H9 (cell line): ENCODE measurements around the gene STK25. TPM values are rescaled to one million over a fixed set of nuclear protein-coding genes. Genes with fewer than 3 reads are reported as not detected.

Experiments used
- DNase-seq: peaks from one replicate; pipeline ENCODE4 v3.0.0-alpha.2; 2017
- H2AFZ ChIP-seq: one replicate; pipeline ENCODE4 v1.6.1; 2013; ENCODE audit warnings: mild to moderate bottlenecking, low read length, control low read depth, moderate library complexity
- H2AK5ac ChIP-seq: 2 replicates; pipeline ENCODE4 v1.6.1; 2013; ENCODE audit warnings: low read length, control low read depth, mixed read lengths; ENCODE audit not compliant: insufficient read length
- H2BK120ac ChIP-seq: one replicate; pipeline ENCODE4 v1.6.1; 2013; ENCODE audit warnings: low read depth, mild to moderate bottlenecking, low read length, control low read depth, inconsistent platforms; ENCODE audit not compliant: poor library complexity, severe bottlenecking
- H2BK12ac ChIP-seq: 2 replicates; pipeline ENCODE4 v1.6.1; 2013; ENCODE audit warnings: low read length, control low read depth, mixed read lengths, low read depth; ENCODE audit not compliant: insufficient read length
- H2BK15ac ChIP-seq: 2 replicates; pipeline ENCODE4 v1.6.1; 2013; ENCODE audit warnings: low read depth, low read length, control low read depth
- H2BK20ac ChIP-seq: one replicate; pipeline ENCODE4 v1.6.1; 2013; ENCODE audit warnings: low read depth, mild to moderate bottlenecking, low read length, control low read depth, inconsistent platforms; ENCODE audit not compliant: poor library complexity, severe bottlenecking
- H2BK5ac ChIP-seq: 2 replicates; pipeline ENCODE4 v1.6.1; 2013; ENCODE audit warnings: low read length, control low read depth, mixed read lengths; ENCODE audit not compliant: insufficient read length
- H3K14ac ChIP-seq: 2 replicates; pipeline ENCODE4 v1.6.1; 2013; ENCODE audit warnings: low read length, control low read depth; ENCODE audit not compliant: insufficient read depth
- H3K18ac ChIP-seq: 2 replicates; pipeline ENCODE4 v1.6.1; 2013; ENCODE audit warnings: low read depth, mild to moderate bottlenecking, mixed read lengths, low read length, control low read depth; ENCODE audit not compliant: insufficient read length
- H3K23ac ChIP-seq: 2 replicates; pipeline ENCODE4 v1.6.1; 2013; ENCODE audit warnings: low read length, control low read depth, mixed read lengths, low read depth; ENCODE audit not compliant: insufficient read length
- H3K23me2 ChIP-seq: 2 replicates; pipeline ENCODE4 v1.6.1; 2013; ENCODE audit warnings: low read depth, mild to moderate bottlenecking, mixed read lengths, low read length, control low read depth; ENCODE audit not compliant: insufficient read length, poor library complexity, severe bottlenecking
- H3K27ac ChIP-seq: 2 replicates; pipeline ENCODE4 v1.5.1; 2013; ENCODE audit warnings: low read length, control low read depth, mixed read lengths, low read depth; ENCODE audit not compliant: insufficient read length
- H3K27me3 ChIP-seq: 2 replicates; pipeline ENCODE4 v1.6.1; 2013; ENCODE audit warnings: low read length, control low read depth, inconsistent platforms; ENCODE audit not compliant: insufficient read depth
- H3K4ac ChIP-seq: 2 replicates; pipeline ENCODE4 v1.6.1; 2013; ENCODE audit warnings: low read depth, mild to moderate bottlenecking, control low read depth, inconsistent platforms, low read length, moderate library complexity
- H3K4me1 ChIP-seq: 2 replicates; pipeline ENCODE4 v1.6.1; 2013; ENCODE audit warnings: low read length, control low read depth, inconsistent platforms; ENCODE audit not compliant: insufficient read depth
- H3K4me2 ChIP-seq: 2 replicates; pipeline ENCODE4 v1.6.1; 2013; ENCODE audit warnings: low read length, control low read depth, mixed read lengths; ENCODE audit not compliant: insufficient read length, insufficient read depth
- H3K56ac ChIP-seq: 2 replicates; pipeline ENCODE4 v1.6.1; 2013; ENCODE audit warnings: low read depth, mild to moderate bottlenecking, mixed read lengths, low read length, control low read depth; ENCODE audit not compliant: insufficient read length
- H3K79me1 ChIP-seq: 2 replicates; pipeline ENCODE4 v1.6.1; 2013; ENCODE audit warnings: low read depth, mild to moderate bottlenecking, moderate library complexity, low read length, control low read depth, inconsistent platforms; ENCODE audit not compliant: insufficient read depth, poor library complexity, severe bottlenecking
- H3K79me2 ChIP-seq: 2 replicates; pipeline ENCODE4 v1.6.1; 2013; ENCODE audit warnings: low read length, control low read depth, inconsistent platforms; ENCODE audit not compliant: insufficient read depth
- H3K9ac ChIP-seq: 2 replicates; pipeline ENCODE4 v1.6.1; 2013; ENCODE audit warnings: low read length, control low read depth, mixed read lengths; ENCODE audit not compliant: insufficient read length; ENCODE audit errors: extremely low read depth
- H3K9me3 ChIP-seq: one replicate; pipeline ENCODE4 v1.6.1; 2013; ENCODE audit warnings: low read depth, low read length, inconsistent platforms; ENCODE audit not compliant: control insufficient read depth
- H3T11ph ChIP-seq: one replicate; pipeline ENCODE4 v1.6.1; 2013; ENCODE audit warnings: mild to moderate bottlenecking, low read length, control low read depth, inconsistent platforms
- H4K20me1 ChIP-seq: one replicate; pipeline ENCODE4 v1.6.1; 2013; ENCODE audit not compliant: control insufficient read depth, insufficient read length, insufficient read depth
- H4K5ac ChIP-seq: 2 replicates; pipeline ENCODE4 v1.6.1; 2013; ENCODE audit warnings: low read depth, mild to moderate bottlenecking, mixed read lengths, low read length, control low read depth; ENCODE audit not compliant: insufficient read length
- H4K8ac ChIP-seq: replicated peaks from 2 replicates; pipeline ENCODE4 v1.6.1; 2013; ENCODE audit warnings: low read length, control low read depth, mixed read lengths, low read depth; ENCODE audit not compliant: insufficient read length
- H4K91ac ChIP-seq: 2 replicates; pipeline ENCODE4 v1.6.1; 2013; ENCODE audit warnings: low read depth, mild to moderate bottlenecking, moderate library complexity, mixed read lengths, low read length, control low read depth; ENCODE audit not compliant: insufficient read length
- H3K27ac Mint-ChIP-seq, 3 experiments: 2 replicates in 2 of 3; 3 replicates in 1 of 3; pipeline ENCODE4 v1.8.0; 2020 to 2021; ENCODE audit warnings: mixed read lengths in 3 of 3, mild to moderate bottlenecking in 1 of 3, moderate library complexity in 1 of 3
- H3K27me3 Mint-ChIP-seq: 2 replicates; pipeline ENCODE4 v1.8.0; 2021; ENCODE audit warnings: low read depth, mild to moderate bottlenecking, moderate library complexity, mixed read lengths
- H3K36me3 Mint-ChIP-seq, 3 experiments: 2 replicates in 2 of 3; 3 replicates in 1 of 3; pipeline ENCODE4 v1.8.0; 2020 to 2021; ENCODE audit warnings: low read depth in 3 of 3, mixed read lengths in 3 of 3; ENCODE audit not compliant: insufficient read depth in 1 of 3
- H3K4me1 Mint-ChIP-seq, 2 experiments: 2 replicates each; pipeline ENCODE4 v1.8.0; 2020; ENCODE audit warnings: mixed read lengths in 2 of 2
- H3K4me3 Mint-ChIP-seq, 2 experiments: 2 replicates in 1 of 2; 3 replicates in 1 of 2; pipeline ENCODE4 v1.8.0; 2020 to 2021; ENCODE audit warnings: mild to moderate bottlenecking in 2 of 2, mixed read lengths in 2 of 2, moderate library complexity in 1 of 2
- H3K9me3 Mint-ChIP-seq, 2 experiments: 2 replicates in 1 of 2; 3 replicates in 1 of 2; pipeline ENCODE4 v1.8.0; 2020; ENCODE audit warnings: mild to moderate bottlenecking in 2 of 2, mixed read lengths in 2 of 2, moderate library complexity in 1 of 2
- CTCF ChIP-seq: fragments of 200-600 bp; sonication (generic); conservative IDR thresholded peaks from 3 replicates; pipeline ENCODE4 v1.8.0; 2021; ENCODE audit warnings: antibody characterized with exemption, mild to moderate bottlenecking
- WGBS: extraction: QIAGEN DNeasy Blood & Tissue Kit; methylation state at CpG from one replicate; pipeline ENCODE4 v1.1.7; 2013; ENCODE audit warnings: missing lambda C conversion rate, low lambda C conversion rate, mixed read lengths; ENCODE audit not compliant: insufficient read length; ENCODE audit errors: extremely low coverage; 5-methylcytosine and 5-hydroxymethylcytosine counted together
- total RNA-seq: library from RNA; stranded (reverse); gene quantifications from 2 replicates; pipeline ENCODE4 v1.2.1, GENCODE V29; 2021

Gene STK25
- total RNA-seq, 1 experiment from 2014 or later, result 189 TPM

- Histone ChIP-seq H2BK15ac (no peak overlapping the region), H3K23me2 (no peaks in the 10 kb centered on the region), H3K27me3 (no peaks in the 10 kb centered on the region), H4K20me1 (no peaks in the 10 kb centered on the region), H4K91ac (no peak overlapping the region), H2BK5ac (no peak overlapping the region), H3K4me1 (no peaks in the 10 kb centered on the region), H3K4ac (no peak overlapping the region), H3K4me2 (no peak overlapping the region), H4K5ac (no peak overlapping the region), H2BK20ac (no peak overlapping the region), H3K9me3 (no peaks in the 10 kb centered on the region), H3K9ac (no peak overlapping the region), H2AK5ac (no peak overlapping the region), H2BK12ac (no peak overlapping the region), H3K18ac (no peak overlapping the region), H3K79me1 (no peaks in the 10 kb centered on the region), H3K27ac (no peak overlapping the region), H4K8ac (no peak overlapping the region), H2BK120ac (no peak overlapping the region), H3K14ac (no peak overlapping the region), H3K23ac (no peak overlapping the region), H3T11ph (no peak overlapping the region), H2AFZ (no peak overlapping the region), H3K56ac (no peak overlapping the region), H3K79me2 (no peaks in the 10 kb centered on the region)
- Mint-ChIP-seq H3K4me1 (peaks cover 0 to 7% of the 10 kb centered on the region in 2 experiments; a peak in 2 of 4 replicates), H3K4me3 (no peak overlapping the region), H3K27ac (no peak overlapping the region), H3K9me3 (no peaks in the 10 kb centered on the region), H3K36me3 (no peaks in the 10 kb centered on the region), H3K27me3 (no peaks in the 10 kb centered on the region)
- DNase-seq, result no peak
- no peak for TF ChIP-seq CTCF
- WGBS, result no CpG with 5 or more reads among the region's 5 CpGs
Observed at GRCh38 chr2:241458687-241459086, 49.7 kb downstream of the STK25 start.
